Activated naive CD8-positive, alpha-beta T cell treated with anti-CD3 and anti-CD28 coated beads, Interleukin-2, amount 10 ng/mL, durations not matched to agents 7 days and 5 days (primary cell): Measurements from ENCODE around the gene IL6. TPM values are rescaled to one million over a fixed set of nuclear protein-coding genes. Genes with fewer than 3 reads are reported as not detected.
A peak's percentile ranks its signal among the peaks of the same experiment; 100 is the strongest.
"Not testable (repeated sequence)": the region's sequence is repeated elsewhere in the genome, so short reads cannot be mapped to it uniquely, and the experiment has no call there.

ENCODE experiments used
- ATAC-seq: fragments of 150-1000 bp; cut with Tn5 transposase; one replicate; pipeline ENCODE4 v1.10.0; 2021; ENCODE audit warnings: low read depth, moderate library complexity
- POLR2A ChIA-PET: fragments of 350-600 bp; sonication (Branson Sonifier 250); formaldehyde crosslinking; loops from one replicate; lab custom pipeline; 2021; ENCODE audit warnings: antibody characterized with exemption; lab: Charles Lee
- DNase-seq: peaks from one replicate; pipeline ENCODE4 v3.0.0; 2021
- H3K27ac Mint-ChIP-seq: one replicate; pipeline ENCODE4 v1.8.0; 2022; ENCODE audit warnings: mild to moderate bottlenecking, mixed read lengths
- H3K27me3 Mint-ChIP-seq: one replicate; pipeline ENCODE4 v1.8.0; 2022; ENCODE audit warnings: mild to moderate bottlenecking, moderate library complexity, mixed read lengths
- H3K36me3 Mint-ChIP-seq: one replicate; pipeline ENCODE4 v1.8.0; 2021; ENCODE audit warnings: mild to moderate bottlenecking, mixed read lengths
- H3K4me1 Mint-ChIP-seq: one replicate; pipeline ENCODE4 v1.8.0; 2021; ENCODE audit warnings: mixed read lengths
- H3K4me3 Mint-ChIP-seq: one replicate; pipeline ENCODE4 v1.8.0; 2022; ENCODE audit warnings: mild to moderate bottlenecking, moderate library complexity, mixed read lengths
- H3K9me3 Mint-ChIP-seq: one replicate; pipeline ENCODE4 v1.8.0; 2021; ENCODE audit warnings: mixed read lengths
- total RNA-seq, 2 experiments: library from RNA; stranded (reverse); gene quantifications; one replicate each; pipeline ENCODE4 v1.2.3, GENCODE V29; 2021

IL6 gene
- total RNA-seq, 2 experiments from 2014 or later = 0.64 to 0.99 TPM

DNA sequence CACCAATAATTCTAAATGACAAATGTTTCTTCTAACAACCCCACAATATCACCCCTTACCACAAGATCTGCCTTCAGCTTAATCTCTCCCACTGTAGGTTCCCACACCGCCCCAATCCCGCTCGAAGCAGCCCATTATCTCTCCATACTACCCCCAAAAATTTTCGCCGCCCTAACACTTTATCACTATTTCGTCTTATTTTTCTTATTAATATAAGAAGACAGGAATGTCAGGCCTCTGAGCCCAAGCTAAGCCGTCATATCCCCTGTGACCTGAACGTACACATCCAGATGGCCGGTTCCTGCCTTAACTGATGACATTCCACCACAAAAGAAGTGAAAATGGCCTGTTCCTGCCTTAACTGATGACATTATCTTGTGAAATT is 18.3 kb upstream of the IL6 start:
- H3K27ac Mint-ChIP-seq, H3K4me3 Mint-ChIP-seq, POLR2A ChIA-PET, H3K36me3 Mint-ChIP-seq, H3K4me1 Mint-ChIP-seq, ATAC-seq, H3K9me3 Mint-ChIP-seq, DNase-seq: not testable (repeated sequence)
- peaks cover 10% of the 10 kb centered on the region for H3K27me3 Mint-ChIP-seq

DNA sequence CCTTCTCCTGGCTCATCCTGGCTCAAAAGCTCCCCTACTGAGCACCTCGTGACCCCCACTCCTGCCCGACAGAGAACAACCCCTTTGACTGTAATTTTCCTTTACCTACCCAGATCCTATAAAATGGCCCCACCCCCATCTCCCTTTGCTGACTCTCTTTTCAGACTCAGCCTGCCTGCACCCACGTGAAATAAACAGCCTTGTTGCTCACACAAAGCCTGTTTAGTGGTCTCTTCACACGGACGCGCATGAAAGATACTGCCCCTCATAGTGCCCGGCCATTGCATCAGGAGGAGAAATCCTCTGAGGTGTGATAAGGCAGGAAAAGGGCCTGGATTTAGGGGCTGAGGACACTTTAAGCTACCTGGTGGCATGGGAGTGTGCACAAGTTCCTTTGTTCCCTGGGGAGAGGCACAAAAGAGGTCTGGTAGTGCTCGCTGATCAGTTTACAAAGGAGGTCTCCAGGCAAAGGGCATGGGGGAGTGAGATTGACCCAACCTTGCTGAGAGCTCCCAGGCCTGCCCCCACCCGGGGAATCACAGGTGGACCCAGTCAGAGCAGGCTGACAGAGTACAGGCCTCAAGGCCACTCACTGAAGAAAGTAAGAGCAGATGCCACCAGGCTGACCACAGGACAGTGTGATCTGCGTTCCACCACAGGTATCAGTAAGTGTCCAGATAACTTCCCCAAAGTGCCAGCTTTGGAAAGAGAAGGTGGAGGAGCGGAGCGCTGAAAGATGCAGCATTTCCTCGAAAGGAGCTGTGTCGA is 17.8 kb upstream of the IL6 start:
- POLR2A ChIA-PET = interaction anchor here (1.0 kb wide), 1 partner anchor 18 kb away, joined by 3 read pairs; the partner anchor contains the start of gene IL6
- not testable (repeated sequence) for H3K27ac Mint-ChIP-seq, H3K36me3 Mint-ChIP-seq, ATAC-seq, H3K9me3 Mint-ChIP-seq, H3K4me3 Mint-ChIP-seq, H3K4me1 Mint-ChIP-seq, DNase-seq
- peaks cover 10% of the 10 kb centered on the region for H3K27me3 Mint-ChIP-seq

DNA sequence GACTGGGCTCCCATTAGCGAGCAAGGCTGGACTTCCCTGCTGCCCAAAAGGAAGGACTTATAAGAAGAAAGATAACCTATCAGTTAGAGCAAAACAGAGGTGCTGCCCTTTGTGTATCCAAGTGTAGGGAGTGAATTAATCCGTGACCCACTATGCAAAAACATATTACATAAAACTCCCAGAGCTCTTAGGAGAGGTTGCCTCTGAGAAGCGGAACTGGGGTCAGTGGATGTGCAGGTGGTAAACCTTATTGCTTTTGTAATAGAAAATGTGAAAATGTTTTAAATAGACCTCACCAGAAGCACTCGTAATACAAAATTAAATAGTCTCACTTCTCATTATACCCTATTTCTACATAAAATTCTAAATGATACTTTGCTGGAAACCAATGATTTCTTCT is 17.1 kb upstream of the IL6 start:
- Mint-ChIP-seq H3K27ac (no peak overlapping the region), H3K27me3 (peaks cover 10% of the 10 kb centered on the region), H3K9me3 (peaks cover 3% of the 10 kb centered on the region), H3K4me1 (peaks cover 3% of the 10 kb centered on the region), H3K4me3 (no peak overlapping the region), H3K36me3 (peaks cover 4% of the 10 kb centered on the region)
- POLR2A ChIA-PET = interaction anchor here (0.6 to 1.0 kb wide), 2 partner anchors 12 to 17 kb away, joined by 3 read pairs; partner anchors contain the start of gene IL6
- no peak for DNase-seq
- no peak for ATAC-seq

DNA sequence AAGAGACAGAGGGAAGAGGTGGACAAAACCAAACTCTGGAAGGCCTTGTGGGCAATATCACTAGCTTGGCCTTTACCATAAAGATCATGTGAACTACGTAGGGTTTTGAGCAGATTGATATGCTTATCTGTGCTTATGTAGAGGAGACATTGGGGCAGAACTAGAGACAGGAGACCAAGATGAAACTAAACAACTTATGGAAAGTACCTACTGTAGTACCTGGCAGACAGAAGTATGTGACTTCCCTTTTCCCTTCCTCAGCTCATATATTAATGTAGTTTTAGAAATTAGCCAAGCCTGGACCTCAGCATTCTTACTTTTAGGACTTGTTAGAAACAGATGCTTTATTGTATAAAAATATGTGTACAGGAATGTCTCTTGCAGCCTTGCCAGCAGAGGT is 14.0 kb upstream of the IL6 start:
- POLR2A ChIA-PET = no interaction called here
- DNase-seq (no peak), ATAC-seq (no peak)
- H3K27me3 Mint-ChIP-seq = peaks cover 38% of the 10 kb centered on the region
- H3K36me3 Mint-ChIP-seq = peaks cover 4% of the 10 kb centered on the region
- peaks cover 3% of the 10 kb centered on the region for H3K9me3 Mint-ChIP-seq
- no peak overlapping the region for H3K4me3 Mint-ChIP-seq
- peak overlapping the region; percentile 28 for H3K27ac Mint-ChIP-seq
- peaks cover 3% of the 10 kb centered on the region for H3K4me1 Mint-ChIP-seq

DNA sequence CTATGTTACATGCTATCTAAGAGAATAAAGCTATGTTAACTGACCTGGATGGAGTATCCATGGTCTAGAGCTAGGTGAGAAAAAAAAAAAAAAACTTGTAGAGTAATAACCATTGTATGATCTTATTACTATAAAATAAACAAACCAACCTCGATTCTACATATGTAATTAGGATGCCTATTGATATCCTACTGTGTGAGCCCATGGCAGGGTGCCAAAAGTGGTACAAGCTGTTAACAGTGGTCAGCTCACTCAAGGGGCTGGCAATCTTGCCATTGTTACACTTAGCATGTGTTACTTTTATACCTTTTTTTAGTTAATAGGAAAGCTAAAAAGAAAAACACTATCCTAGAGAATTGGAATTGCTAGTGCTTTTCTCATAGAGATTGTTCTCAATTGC is 13.5 kb upstream of the IL6 start:
- POLR2A ChIA-PET = no interaction called here
- ATAC-seq = no peak

DNA sequence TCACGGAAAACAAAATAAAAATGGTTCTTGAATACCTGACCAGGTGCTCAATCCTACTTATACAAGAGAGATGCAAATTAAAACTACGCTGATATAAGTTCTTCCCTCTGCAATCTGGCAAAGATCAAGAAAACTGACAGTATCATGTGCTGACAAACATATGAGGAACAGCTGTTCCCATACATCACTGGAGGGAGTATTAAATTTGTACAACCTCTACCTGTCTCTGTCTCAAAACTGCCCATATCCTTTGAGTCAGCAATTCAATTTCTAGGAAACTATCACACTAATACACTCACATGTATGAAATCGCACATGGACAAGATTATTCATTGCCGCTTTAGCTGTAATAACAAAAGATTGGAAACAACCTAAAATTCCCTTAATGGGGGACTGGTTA is 11.0 kb upstream of the IL6 start:
- Mint-ChIP-seq H3K36me3 (peaks cover 3% of the 10 kb centered on the region), H3K27me3 (peaks cover 48% of the 10 kb centered on the region), H3K9me3 (peaks cover 3% of the 10 kb centered on the region), H3K4me1 (peaks cover 7% of the 10 kb centered on the region), H3K27ac (no peak overlapping the region), H3K4me3 (no peak overlapping the region)
- DNase-seq (no peak), ATAC-seq (no peak)
- POLR2A ChIA-PET = no interaction called here

More for the DNA sequence above, 13.5 kb upstream of the IL6 start:
- Mint-ChIP-seq H3K4me3 (no peak overlapping the region), H3K27ac (no peak overlapping the region), H3K4me1 (peaks cover 3% of the 10 kb centered on the region), H3K9me3 (peaks cover 3% of the 10 kb centered on the region), H3K36me3 (peaks cover 4% of the 10 kb centered on the region), H3K27me3 (peaks cover 41% of the 10 kb centered on the region)
- DNase-seq = no peak

DNA sequence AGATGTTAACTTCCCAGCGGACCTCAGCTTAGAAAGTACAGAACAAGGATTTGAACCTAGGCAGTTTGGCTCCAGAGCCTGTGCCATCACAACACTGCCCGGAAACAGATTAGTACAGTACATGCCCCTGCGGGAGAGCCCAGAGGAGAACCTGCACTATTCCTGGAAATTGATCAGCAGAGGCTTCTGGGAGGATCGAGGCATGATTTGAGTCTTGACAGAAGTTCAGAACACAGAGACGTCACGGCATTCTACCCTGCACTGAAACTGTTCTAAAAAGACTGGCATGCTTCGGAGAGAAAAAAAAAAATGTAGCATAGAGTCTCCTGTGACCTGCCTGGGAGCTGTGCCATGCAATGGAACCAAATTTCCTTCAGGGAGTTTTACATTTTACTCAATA is 9.2 kb upstream of the IL6 start:
- DNase-seq = no peak
- H3K27ac Mint-ChIP-seq = no peak overlapping the region

DNA sequence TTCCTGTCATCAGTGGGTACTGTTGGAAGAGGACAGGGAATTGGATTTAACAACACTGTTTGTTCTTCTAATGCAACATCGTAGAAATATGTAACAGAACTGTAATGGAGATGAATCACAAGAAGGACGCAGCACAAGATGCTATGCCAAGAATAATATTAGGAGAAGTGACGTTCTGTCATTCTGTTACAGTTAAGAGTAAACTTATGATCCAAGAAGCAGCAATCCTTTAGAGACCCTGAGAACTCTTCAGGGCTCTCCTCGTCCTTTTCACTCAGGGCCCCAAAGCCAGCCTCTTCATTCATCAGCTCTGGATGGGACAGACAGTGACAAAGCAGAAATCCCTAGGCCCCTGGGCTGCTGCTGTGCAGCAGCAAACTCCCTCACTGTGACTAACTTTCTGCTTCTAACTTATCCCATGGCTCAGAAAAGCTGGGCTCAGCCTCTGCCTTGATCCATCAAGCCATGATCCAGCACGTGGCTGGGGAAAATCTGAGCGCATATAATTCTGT is 8.7 kb upstream of the IL6 start:
- POLR2A ChIA-PET = no interaction called here
- Mint-ChIP-seq H3K9me3 (peaks cover under 1% of the 10 kb centered on the region), H3K4me1 (peaks cover 8% of the 10 kb centered on the region), H3K4me3 (no peak overlapping the region), H3K27ac (no peak overlapping the region), H3K36me3 (no peaks in the 10 kb centered on the region), H3K27me3 (peaks cover 38% of the 10 kb centered on the region)
- ATAC-seq (no peak), DNase-seq (no peak)

More for the DNA sequence above, 9.2 kb upstream of the IL6 start:
- no peak for ATAC-seq
- Mint-ChIP-seq H3K4me1 (peaks cover 6% of the 10 kb centered on the region), H3K36me3 (peaks cover 2% of the 10 kb centered on the region), H3K9me3 (peaks cover 1% of the 10 kb centered on the region), H3K4me3 (no peak overlapping the region), H3K27me3 (peaks cover 38% of the 10 kb centered on the region)
- POLR2A ChIA-PET = no interaction called here

DNA sequence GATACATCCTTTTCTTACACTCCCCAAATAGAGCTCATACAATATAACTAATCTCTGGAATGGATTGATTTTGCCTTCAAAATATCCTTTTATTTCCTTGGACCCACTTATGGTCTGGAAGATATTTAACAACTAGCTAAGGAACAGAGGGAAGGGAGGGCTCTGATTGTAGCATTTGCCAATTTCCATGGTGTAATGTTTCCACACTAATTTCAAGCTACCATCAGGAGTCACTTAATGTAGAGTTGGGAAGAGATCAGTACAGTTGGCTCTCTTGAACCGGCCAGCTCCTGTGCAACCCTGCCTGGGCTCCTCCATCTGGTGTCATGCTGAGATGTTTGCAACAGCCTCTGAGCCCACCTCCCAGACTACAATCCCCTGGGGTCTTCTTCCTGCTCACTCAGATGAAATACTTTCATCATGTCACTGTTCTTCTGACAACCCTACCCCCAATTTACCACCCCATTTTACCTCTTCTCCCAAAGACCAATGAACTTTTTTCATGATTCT is 8.0 kb upstream of the IL6 start:
- POLR2A ChIA-PET = no interaction called here
- H3K36me3 Mint-ChIP-seq = peaks cover 3% of the 10 kb centered on the region
- no peaks in the 10 kb centered on the region for H3K9me3 Mint-ChIP-seq
- peaks cover 14% of the 10 kb centered on the region for H3K4me1 Mint-ChIP-seq
- H3K27ac Mint-ChIP-seq = no peak overlapping the region
- no peak overlapping the region for H3K4me3 Mint-ChIP-seq
- ATAC-seq (no peak), DNase-seq (no peak)
- peaks cover 38% of the 10 kb centered on the region for H3K27me3 Mint-ChIP-seq

DNA sequence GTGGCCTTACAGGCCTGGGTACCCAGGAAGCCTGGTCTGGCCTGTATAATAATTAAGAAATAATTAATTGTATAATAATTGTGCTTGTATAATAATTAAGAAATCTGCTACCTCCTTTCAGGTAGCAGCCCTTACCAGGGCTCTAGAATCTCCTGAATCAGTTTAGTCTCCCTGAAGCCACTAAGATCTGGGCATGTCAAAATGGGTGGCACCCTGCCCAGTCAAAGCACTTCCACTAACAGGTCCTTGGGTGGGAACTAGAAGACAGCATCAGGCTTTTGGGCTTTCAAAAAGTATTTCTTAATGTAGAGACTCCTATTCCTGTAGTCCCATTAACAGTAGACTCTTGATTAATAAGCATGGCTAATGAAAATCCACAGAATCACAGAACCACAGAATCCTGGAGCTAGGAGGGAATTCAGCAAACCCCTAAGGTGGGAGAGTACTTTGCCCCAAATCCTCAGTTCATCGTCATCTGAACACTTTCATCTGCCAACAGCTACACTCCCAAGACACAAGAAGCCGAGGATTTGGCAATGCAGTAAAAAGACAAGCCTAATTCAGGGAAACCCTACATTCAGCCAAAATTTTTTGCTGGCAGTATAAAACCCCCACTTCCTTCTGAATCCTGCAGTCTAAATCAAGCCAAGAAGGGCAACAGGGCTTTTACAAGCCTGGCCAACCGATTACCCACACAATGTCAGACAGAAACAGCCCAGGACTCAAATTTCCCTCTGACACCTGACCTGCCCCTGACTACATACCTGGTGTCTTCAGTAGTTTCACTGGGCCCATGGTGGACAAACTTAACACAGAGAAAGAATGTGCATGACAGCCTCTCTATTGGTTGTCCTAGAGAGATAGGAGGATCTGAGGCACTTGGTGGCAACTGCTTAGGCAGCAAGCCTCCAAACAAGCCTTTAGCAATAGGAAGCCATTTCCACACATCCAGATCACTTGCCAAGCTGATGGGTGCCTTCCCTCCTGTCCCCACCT is 5.9 kb upstream of the IL6 start:
- DNase-seq = no peak
- POLR2A ChIA-PET = no interaction called here

DNA sequence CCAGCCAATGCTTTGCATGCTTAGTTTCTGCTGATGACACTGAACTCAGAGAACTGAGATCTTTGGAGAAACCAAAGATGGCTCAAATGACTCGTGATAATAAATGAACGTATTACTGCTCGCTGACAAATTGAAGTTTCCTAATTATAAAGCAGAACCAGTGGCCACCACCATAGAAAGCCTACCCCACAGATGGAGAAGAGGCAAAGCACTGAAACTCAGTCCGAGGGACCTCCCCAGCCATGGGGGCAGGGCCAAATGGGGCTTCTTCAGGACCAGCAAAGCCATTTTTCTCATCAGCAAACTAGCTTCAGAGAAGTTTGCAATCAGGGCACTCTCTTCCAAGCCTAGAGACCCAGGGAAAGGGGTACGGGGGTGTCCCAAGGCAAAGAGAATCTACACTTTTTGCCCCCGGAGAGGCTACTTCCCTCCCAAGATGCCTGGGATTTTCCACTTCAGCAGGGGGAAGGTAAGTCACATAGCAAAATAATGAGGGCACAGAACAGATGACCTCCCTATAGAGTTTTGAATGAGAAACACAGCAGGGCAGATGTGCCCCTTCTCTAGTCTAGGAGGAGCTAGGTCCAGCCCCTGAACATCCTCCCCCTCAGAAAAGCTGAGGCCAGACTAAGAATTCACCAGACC is 4.3 kb upstream of the IL6 start:
- Mint-ChIP-seq H3K4me1 (peaks cover 36% of the 10 kb centered on the region), H3K27me3 (peaks cover 15% of the 10 kb centered on the region), H3K4me3 (peak overlapping the region; percentile 59), H3K27ac (peak overlapping the region; percentile 81), H3K36me3 (peaks cover 3% of the 10 kb centered on the region), H3K9me3 (no peaks in the 10 kb centered on the region)
- DNase-seq (no peak), ATAC-seq (no peak)
- POLR2A ChIA-PET = interaction anchor here (1.9 to 2.1 kb wide), 2 partner anchors 50 to 159 kb away, joined by 6 to 9 read pairs; no protein-coding TSS in a partner anchor

More for the DNA sequence above, 5.9 kb upstream of the IL6 start:
- Mint-ChIP-seq H3K36me3 (peaks cover 3% of the 10 kb centered on the region), H3K27me3 (peaks cover 27% of the 10 kb centered on the region), H3K4me1 (peaks cover 26% of the 10 kb centered on the region), H3K9me3 (no peaks in the 10 kb centered on the region), H3K4me3 (no peak overlapping the region), H3K27ac (no peak overlapping the region)
- ATAC-seq = no peak

DNA sequence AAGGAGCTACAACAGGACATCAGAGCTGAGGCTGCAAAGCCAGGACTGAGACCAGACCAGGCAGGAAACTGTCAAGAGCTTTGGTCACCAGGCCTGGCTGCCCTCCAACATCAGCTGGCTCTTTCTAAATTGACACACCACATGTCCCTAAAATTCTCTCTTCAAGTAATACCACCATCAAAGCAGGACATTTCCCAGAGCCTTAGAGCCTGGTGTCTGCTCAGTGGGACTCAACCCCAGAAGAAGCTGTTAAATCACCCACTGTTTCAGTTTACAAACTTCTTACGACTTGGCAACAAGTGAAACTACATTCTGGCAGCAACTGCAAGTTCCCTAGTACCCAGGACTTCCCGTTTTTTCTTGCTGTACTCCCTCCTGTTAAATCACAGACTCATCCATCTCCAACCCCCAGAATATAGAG is 3.8 kb upstream of the IL6 start:
- POLR2A ChIA-PET = interaction anchor here (0.5 to 2.1 kb wide), 5 partner anchors 42 to 160 kb away, joined by 3 to 9 read pairs (median 5); no protein-coding TSS in a partner anchor

More for the DNA sequence above, 3.8 kb upstream of the IL6 start:
- Mint-ChIP-seq H3K4me1 (peaks cover 38% of the 10 kb centered on the region), H3K9me3 (no peaks in the 10 kb centered on the region), H3K36me3 (peaks cover 3% of the 10 kb centered on the region), H3K27me3 (peaks cover 10% of the 10 kb centered on the region), H3K4me3 (peak overlapping the region; percentile 59), H3K27ac (peak overlapping the region; percentile 81)
- DNase-seq = no peak
- ATAC-seq = no peak
